Measurements from ENCODE around the gene NFKB1. TPM values are rescaled to one million over a fixed set of nuclear protein-coding genes. Genes with fewer than 3 reads are reported as not detected.

The NFKB1 gene
- polyA plus RNA-seq, 1 donor (not counting 4 experiments of a cell fraction or from before 2014, with no cell fraction given), result 21.8 TPM

- dilution Hi-C loops (cut with MboI; ENCODE audit: extremely low pct_ligation_motif_present, low sequenced_read_pairs), result no loop called here
- no peak overlapping the region for H3K4me2 ChIP-seq (ENCODE audit: control insufficient read depth, extremely low read depth, insufficient read depth, low read depth, low read length)
Measured at GRCh38 chr4:102663073-102663472, 161.9 kb downstream of the NFKB1 start.

GRCh38 chr4:102665527-102665926 lies 164.4 kb downstream of the NFKB1 start:
- dilution Hi-C loops (cut with MboI; ENCODE audit: extremely low pct_ligation_motif_present, low sequenced_read_pairs), result no loop called here
- Histone ChIP-seq H3K9me1 (ENCODE audit: control insufficient read depth, extremely low read depth, insufficient read depth, low read length) (no peaks in the 10 kb centered on the region), H3K27ac (ENCODE audit: control insufficient read depth, insufficient read depth, low read length) (peak overlapping the region; percentile 63), H3K4me1 (ENCODE audit: control insufficient read depth, extremely low read depth, insufficient read depth, low read length) (peaks cover 26% of the 10 kb centered on the region), H2AFZ (ENCODE audit: control insufficient read depth, low read length) (peak overlapping the region; percentile 8), H3K9ac (ENCODE audit: control insufficient read depth, extremely low read depth, insufficient read depth, low read length) (no peak overlapping the region), H3K36me3 (ENCODE audit: control insufficient read depth in 2 of 2, extremely low read depth in 1 of 2, insufficient read depth in 2 of 2, low read length in 2 of 2) (peaks cover 0 to 1% of the 10 kb centered on the region in 2 experiments), H3K9me3 (ENCODE audit: control insufficient read depth, low read depth, low read length) (no peaks in the 10 kb centered on the region), H3K79me2 (ENCODE audit: control insufficient read depth, insufficient read depth, low read length) (no peaks in the 10 kb centered on the region), H3K27me3 (ENCODE audit: control insufficient read depth, extremely low read depth, insufficient read depth, low read length) (no peaks in the 10 kb centered on the region), H4K20me1 (ENCODE audit: control insufficient read depth, extremely low read depth, insufficient read depth, low read length) (no peaks in the 10 kb centered on the region), H3K4me3 (ENCODE audit: control insufficient read depth in 2 of 3, extremely low read depth in 1 of 3, insufficient read depth in 2 of 3, low read depth in 1 of 3, low read length in 3 of 3) (no peak overlapping the region), H3K4me2 (ENCODE audit: control insufficient read depth, extremely low read depth, insufficient read depth, low read depth, low read length) (peak overlapping the region; percentile 15)
- TF ChIP-seq EZH2 (IDR thresholded peaks at IDR 0.05; ENCODE audit: low read length), result no peak
- TF ChIP-seq, protein P1, sequence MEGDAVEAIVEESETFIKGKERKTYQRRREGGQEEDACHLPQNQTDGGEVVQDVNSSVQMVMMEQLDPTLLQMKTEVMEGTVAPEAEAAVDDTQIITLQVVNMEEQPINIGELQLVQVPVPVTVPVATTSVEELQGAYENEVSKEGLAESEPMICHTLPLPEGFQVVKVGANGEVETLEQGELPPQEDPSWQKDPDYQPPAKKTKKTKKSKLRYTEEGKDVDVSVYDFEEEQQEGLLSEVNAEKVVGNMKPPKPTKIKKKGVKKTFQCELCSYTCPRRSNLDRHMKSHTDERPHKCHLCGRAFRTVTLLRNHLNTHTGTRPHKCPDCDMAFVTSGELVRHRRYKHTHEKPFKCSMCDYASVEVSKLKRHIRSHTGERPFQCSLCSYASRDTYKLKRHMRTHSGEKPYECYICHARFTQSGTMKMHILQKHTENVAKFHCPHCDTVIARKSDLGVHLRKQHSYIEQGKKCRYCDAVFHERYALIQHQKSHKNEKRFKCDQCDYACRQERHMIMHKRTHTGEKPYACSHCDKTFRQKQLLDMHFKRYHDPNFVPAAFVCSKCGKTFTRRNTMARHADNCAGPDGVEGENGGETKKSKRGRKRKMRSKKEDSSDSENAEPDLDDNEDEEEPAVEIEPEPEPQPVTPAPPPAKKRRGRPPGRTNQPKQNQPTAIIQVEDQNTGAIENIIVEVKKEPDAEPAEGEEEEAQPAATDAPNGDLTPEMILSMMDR (optimal IDR thresholded peaks at IDR 0.05 in 1 of 3, IDR thresholded peaks at IDR 0.05 in 1 of 3, conservative IDR thresholded peaks at IDR 0.05 in 1 of 3; ENCODE audit: extremely low read depth in 1 of 3, insufficient read depth in 2 of 3, low read length in 3 of 3), result no peak
- FAIRE-seq, result peak; percentile 98
- DNase-seq (ENCODE audit: low read depth, low spot score), result no peak

More at GRCh38 chr4:102663073-102663472, 161.9 kb downstream of the NFKB1 start:
- Histone ChIP-seq H3K27me3 (ENCODE audit: control insufficient read depth, extremely low read depth, insufficient read depth, low read length) (no peaks in the 10 kb centered on the region), H3K4me3 (ENCODE audit: control insufficient read depth in 2 of 3, extremely low read depth in 1 of 3, insufficient read depth in 2 of 3, low read depth in 1 of 3, low read length in 3 of 3) (no peak overlapping the region), H3K9ac (ENCODE audit: control insufficient read depth, extremely low read depth, insufficient read depth, low read length) (no peak overlapping the region), H2AFZ (ENCODE audit: control insufficient read depth, low read length) (no peak overlapping the region), H3K9me1 (ENCODE audit: control insufficient read depth, extremely low read depth, insufficient read depth, low read length) (no peaks in the 10 kb centered on the region), H3K36me3 (ENCODE audit: control insufficient read depth in 2 of 2, extremely low read depth in 1 of 2, insufficient read depth in 2 of 2, low read length in 2 of 2) (peaks cover 0 to 1% of the 10 kb centered on the region in 2 experiments), H4K20me1 (ENCODE audit: control insufficient read depth, extremely low read depth, insufficient read depth, low read length) (no peaks in the 10 kb centered on the region), H3K79me2 (ENCODE audit: control insufficient read depth, insufficient read depth, low read length) (no peaks in the 10 kb centered on the region), H3K9me3 (ENCODE audit: control insufficient read depth, low read depth, low read length) (no peaks in the 10 kb centered on the region), H3K27ac (ENCODE audit: control insufficient read depth, insufficient read depth, low read length) (peak overlapping the region; percentile 18), H3K4me1 (ENCODE audit: control insufficient read depth, extremely low read depth, insufficient read depth, low read length) (peaks cover 26% of the 10 kb centered on the region)
- DNase-seq (ENCODE audit: low read depth, low spot score) (no peak), FAIRE-seq (no peak)
- TF ChIP-seq, protein P1 (optimal IDR thresholded peaks at IDR 0.05 in 1 of 3, IDR thresholded peaks at IDR 0.05 in 1 of 3, conservative IDR thresholded peaks at IDR 0.05 in 1 of 3; ENCODE audit: extremely low read depth in 1 of 3, insufficient read depth in 2 of 3, low read length in 3 of 3), result no peak
- TF ChIP-seq EZH2 (IDR thresholded peaks at IDR 0.05; ENCODE audit: low read length), result no peak

Other genes with a start within 250 kb of the NFKB1 start
- gene SLC39A8, start 155.9 kb upstream of the NFKB1 start, polyA plus RNA-seq, result 4.8 to 7.5 TPM (median 6.1 TPM) in 3 replicates

Measured in keratinocyte (primary cell).